ENCODE measurements around the gene MEG3. TPM values are rescaled to one million over a fixed set of nuclear protein-coding genes. Genes with fewer than 3 reads are reported as not detected.

MEG3 gene
- 225 and 283 TPM in 2 replicates for polyA plus RNA-seq

DNA sequence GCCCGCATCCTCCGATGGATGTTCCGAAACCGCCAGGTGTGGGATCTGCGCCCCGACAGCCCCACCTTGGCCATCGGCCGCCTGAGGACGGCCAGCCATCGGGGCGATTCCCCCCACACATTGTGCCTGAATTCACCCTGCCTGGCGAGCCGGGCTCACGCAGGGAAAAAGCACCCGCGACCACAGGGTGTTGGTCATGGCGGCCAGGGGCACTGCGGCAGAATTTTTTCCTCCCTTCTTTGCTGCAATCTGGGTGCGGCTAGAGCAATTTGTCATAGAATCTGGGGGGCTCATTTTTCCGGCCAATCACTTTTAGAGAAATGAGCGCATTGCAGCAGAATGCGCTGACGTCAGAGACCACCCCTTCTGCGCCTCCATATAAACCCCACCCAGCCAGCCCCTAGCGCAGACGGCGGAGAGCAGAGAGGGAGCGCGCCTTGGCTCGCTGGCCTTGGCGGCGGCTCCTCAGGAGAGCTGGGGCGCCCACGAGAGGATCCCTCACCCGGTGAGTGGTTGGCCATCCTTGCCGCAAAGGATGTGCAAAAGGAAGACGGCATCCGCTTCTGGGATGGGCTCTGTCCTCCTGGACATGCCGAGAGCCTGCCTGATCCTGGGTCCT lies at the start of gene MEG3:
Gene MEG3 (plus strand): TSS at position 406 of the 619 bp plus-strand sequence.

GRCh38 chr14:100903672-100904185 lies 77.8 kb downstream of the MEG3 start, which contains the start of gene RTL1:
TSS of gene RTL1 (minus strand) at chr14:100903722. CDS start at chr14:100884788, 18,934 bp downstream.

Other genes starting within 250 kb of the MEG3 start
- 0.74 and 0.87 TPM in 2 replicates for gene BEGAIN, start 238.7 kb upstream of the MEG3 start, polyA plus RNA-seq
- not detected in 2 replicates for gene DLK1, start 99.2 kb upstream of the MEG3 start, polyA plus RNA-seq
- gene RTL1, start 77.6 kb downstream of the MEG3 start, polyA plus RNA-seq: not detected in 2 replicates

Measured in Purkinje cell (primary cell).